ENCODE measurements around the gene RAD51B.
"Not testable (repeated sequence)": the region's sequence is repeated elsewhere in the genome, so short reads cannot be mapped to it uniquely, and the experiment has no call there.

Gene RAD51B

GRCh38 chr14:68106905-68107304, 287.3 kb downstream of the RAD51B start:
- no peak overlapping the region for H3K4me3 ChIP-seq (replicated peaks; ENCODE audit: low read depth, low read length)
- no peak for DNase-seq (ENCODE audit: low read depth)
- no peak for TF ChIP-seq CTCF (IDR thresholded peaks at IDR 0.05; ENCODE audit: low read length, missing control alignments)

- no peak overlapping the region for H3K4me3 ChIP-seq (replicated peaks; ENCODE audit: low read depth, low read length)
- TF ChIP-seq CTCF (IDR thresholded peaks at IDR 0.05; ENCODE audit: low read length, missing control alignments), result no peak
- DNase-seq (ENCODE audit: low read depth), result peak; percentile 50
Observed at GRCh38 chr14:68109132-68109900, 289.7 kb downstream of the RAD51B start.

- TF ChIP-seq CTCF (IDR thresholded peaks at IDR 0.05; ENCODE audit: low read length, missing control alignments), result no peak
- DNase-seq (ENCODE audit: low read depth), result no peak
- no peak overlapping the region for H3K4me3 ChIP-seq (replicated peaks; ENCODE audit: low read depth, low read length)
Observed at GRCh38 chr14:68111097-68111852, 291.7 kb downstream of the RAD51B start.

- no peak overlapping the region for H3K4me3 ChIP-seq (replicated peaks; ENCODE audit: low read depth, low read length)
- TF ChIP-seq CTCF (IDR thresholded peaks at IDR 0.05; ENCODE audit: low read length, missing control alignments), result no peak
- DNase-seq (ENCODE audit: low read depth), result no peak
Observed at GRCh38 chr14:68111853-68112270, 292.3 kb downstream of the RAD51B start.

- TF ChIP-seq CTCF (IDR thresholded peaks at IDR 0.05; ENCODE audit: low read length, missing control alignments), result no peak
- DNase-seq (ENCODE audit: low read depth), result no peak
- H3K4me3 ChIP-seq (replicated peaks; ENCODE audit: low read depth, low read length), result no peak overlapping the region
Observed at GRCh38 chr14:68112442-68112841, 292.9 kb downstream of the RAD51B start.

GRCh38 chr14:68113343-68113930, 293.9 kb downstream of the RAD51B start:
- H3K4me3 ChIP-seq (replicated peaks; ENCODE audit: low read depth, low read length), result no peak overlapping the region
- no peak for TF ChIP-seq CTCF (IDR thresholded peaks at IDR 0.05; ENCODE audit: low read length, missing control alignments)
- DNase-seq (ENCODE audit: low read depth), result peak; percentile 53

- not testable (repeated sequence) for H3K4me3 ChIP-seq (replicated peaks; ENCODE audit: low read depth, low read length); DNase-seq (ENCODE audit: low read depth)
Observed at GRCh38 chr14:68115952-68116351, 296.4 kb downstream of the RAD51B start.
